B cell (primary cell): Measurements from ENCODE around the gene ATP1A4. TPM values are rescaled to one million over a fixed set of nuclear protein-coding genes. Genes with fewer than 3 reads are reported as not detected.

Experiments
- ATAC-seq: fragments of 200-7000 bp; cut with Tn5 transposase; one replicate; pipeline ENCODE4 v1.10.0; 2021; ENCODE audit warnings: low read depth, mild to moderate bottlenecking, moderate number of reproducible peaks, moderate library complexity
- CTCF ChIA-PET: fragments of 350-600 bp; sonication (Branson Sonifier 250); formaldehyde crosslinking; loops from one replicate; lab custom pipeline; 2021; ENCODE audit warnings: antibody characterized with exemption, inconsistent platforms; lab: Charles Lee
- POLR2A ChIA-PET: fragments of 350-600 bp; sonication (Branson Sonifier 250); formaldehyde crosslinking; loops from one replicate; lab custom pipeline; 2021; ENCODE audit warnings: antibody characterized with exemption; lab: Charles Lee
- DNase-seq: peaks from one replicate; pipeline ENCODE4 v3.0.0; 2013
- H2AFZ ChIP-seq: 2 replicates; pipeline ENCODE4 v1.6.1; 2012; ENCODE audit warnings: mild to moderate bottlenecking, low read depth, low read length; ENCODE audit not compliant: insufficient read depth, poor library complexity, severe bottlenecking
- H3K27ac ChIP-seq, 2 donors: 1 replicate in 1 of 2; 2 replicates in 1 of 2; pipeline ENCODE4 v1.5.1; 2012 to 2013; ENCODE audit warnings: low read length in 2 of 2, mild to moderate bottlenecking in 2 of 2, moderate library complexity in 1 of 2
- H3K27me3 ChIP-seq, 4 experiments: fragments of 200-600 bp in 1 of 4; sonication (generic) in 1 of 4; replicated peaks in 1 of 4; 1 replicate in 2 of 4; 2 replicates in 2 of 4; pipeline versions ENCODE4 v1.6.1 to v1.7.0; 2013 to 2016; ENCODE audit warnings: low read length in 3 of 4, mild to moderate bottlenecking in 2 of 4, mixed read lengths in 1 of 4, moderate library complexity in 1 of 4; ENCODE audit not compliant: insufficient read depth in 4 of 4, control insufficient read depth in 3 of 4; ENCODE audit errors: control extremely low read depth in 1 of 4
- H3K36me3 ChIP-seq, 2 experiments: replicated peaks in 1 of 2; 1 replicate in 1 of 2; 2 replicates in 1 of 2; pipeline versions ENCODE4 v1.6.1 to v1.7.1; 2013; ENCODE audit warnings: low read length in 1 of 2; ENCODE audit not compliant: insufficient read depth in 2 of 2, control insufficient read depth in 1 of 2; ENCODE audit errors: control extremely low read depth in 1 of 2, extremely low read depth in 1 of 2
- H3K4me1 ChIP-seq, 2 donors: fragments of 200-600 bp in 1 of 2; sonication (generic) in 1 of 2; 1 replicate in 1 of 2; 2 replicates in 1 of 2; pipeline versions ENCODE4 v1.5.1 to v1.6.1; 2013 to 2017; ENCODE audit warnings: low read length in 2 of 2; ENCODE audit not compliant: control insufficient read depth in 2 of 2, insufficient read depth in 2 of 2
- H3K4me2 ChIP-seq: replicated peaks from 2 replicates; pipeline ENCODE3; 2012; ENCODE audit warnings: mild to moderate bottlenecking, low read depth, low read length; ENCODE audit not compliant: poor library complexity, severe bottlenecking
- H3K4me3 ChIP-seq, 5 experiments: fragments of 200-600 bp in 1 of 5; sonication (generic) in 1 of 5; 1 replicate in 3 of 5; 2 replicates in 2 of 5; pipeline versions ENCODE4 v1.5.1 to v1.7.0; 2011 to 2016; ENCODE audit warnings: low read length in 4 of 5, mild to moderate bottlenecking in 4 of 5, low read depth in 2 of 5, control low read depth in 1 of 5, moderate library complexity in 1 of 5; ENCODE audit not compliant: insufficient read depth in 1 of 5; ENCODE audit errors: control extremely low read depth in 1 of 5, extremely low read depth in 1 of 5
- H3K79me2 ChIP-seq: fragments of 200-600 bp; sonication (generic); one replicate; pipeline ENCODE4 v1.6.0; 2016; ENCODE audit warnings: low read length; ENCODE audit not compliant: control insufficient read depth, insufficient read depth
- H3K9ac ChIP-seq: fragments of 200-600 bp; sonication (generic); 2 replicates; pipeline ENCODE4 v1.6.1; 2017; ENCODE audit warnings: mild to moderate bottlenecking, low read length, moderate library complexity
- H3K9me3 ChIP-seq, 3 donors: one replicate each; pipeline versions ENCODE4 v1.6.1 to v1.7.1; 2013; ENCODE audit warnings: low read length in 2 of 3; ENCODE audit not compliant: control insufficient read depth in 2 of 3, insufficient read depth in 1 of 3; ENCODE audit errors: control extremely low read depth in 1 of 3
- H4K20me1 ChIP-seq: 2 replicates; pipeline ENCODE4 v1.6.0; 2012; ENCODE audit warnings: mild to moderate bottlenecking, low read length; ENCODE audit not compliant: insufficient read depth, control insufficient read depth, poor library complexity, severe bottlenecking
- H3K27ac Mint-ChIP-seq: one replicate; pipeline ENCODE4 v1.8.0; 2021; ENCODE audit warnings: mixed read lengths
- H3K27me3 Mint-ChIP-seq: one replicate; pipeline ENCODE4 v1.8.0; 2021; ENCODE audit warnings: mixed read lengths
- H3K4me1 Mint-ChIP-seq: one replicate; pipeline ENCODE4 v1.8.0; 2021; ENCODE audit warnings: mixed read lengths
- H3K4me3 Mint-ChIP-seq: one replicate; pipeline ENCODE4 v1.8.0; 2021; ENCODE audit warnings: mixed read lengths
- H3K9me3 Mint-ChIP-seq: one replicate; pipeline ENCODE4 v1.8.0; 2022; ENCODE audit warnings: mixed read lengths; ENCODE audit not compliant: insufficient read depth
- EZH2 ChIP-seq: IDR thresholded peaks from 2 replicates; pipeline ENCODE4 v1.6.1; 2012; ENCODE audit warnings: borderline replicate concordance, low read depth, mild to moderate bottlenecking, moderate library complexity, low read length; ENCODE audit not compliant: insufficient read depth, poor library complexity, severe bottlenecking
- intact Hi-C: fragments of 100-400 bp; cut with micrococcal nuclease; formaldehyde crosslinking; loops from one replicate; pipeline ENCODE4 v1.10.0; 2022
- polyA plus RNA-seq: library from polyadenylated mRNA; depleted of rRNA; stranded (reverse); fragments of >200 nt; gene quantifications from 2 replicates; pipeline ENCODE4 v1.2.3, GENCODE V29; 2012
- total RNA-seq, 2 donors: library from RNA; stranded (reverse); fragments of 120-200 nt in 1 of 2; gene quantifications; 1 replicate in 1 of 2; 2 replicates in 1 of 2; pipeline versions ENCODE4 v1.2.3 to v1.2.4, GENCODE V29; 2013 to 2022
- TF ChIP-seq, protein P1 (sequence below): fragments of 200-600 bp; IDR thresholded peaks from one replicate; pipeline ENCODE4 v1.8.0; 2022; ENCODE audit warnings: antibody characterized with exemption, mild to moderate bottlenecking

The ATP1A4 gene
- total and polyA plus RNA-seq, 2 donors (not counting 1 experiment from before 2014, with no cell fraction given), result 0.12 TPM; not detected in 1

DNA sequence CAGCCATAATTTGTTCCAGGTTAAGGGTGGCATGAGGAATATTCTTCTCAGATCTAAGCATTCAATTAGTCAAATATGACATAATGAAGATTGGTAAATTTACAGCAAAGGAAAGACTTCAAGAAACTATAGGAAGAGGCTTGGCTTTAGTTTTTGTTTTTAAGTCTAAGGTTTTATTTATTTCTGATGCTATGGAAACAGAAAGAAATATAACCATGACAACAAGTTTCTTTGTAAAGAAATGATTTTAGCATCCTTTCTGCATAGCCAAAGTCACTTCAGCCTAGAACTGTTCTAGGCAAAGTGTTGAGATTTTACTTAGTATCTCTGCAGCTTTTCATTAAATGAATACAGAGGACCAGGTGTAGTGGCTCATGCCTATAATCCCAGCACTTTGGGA, 81.5 kb downstream of the ATP1A4 start:
- ChIA-PET CTCF (interaction anchor here (0.7 to 3.6 kb wide), 6 partner anchors 13 to 139 kb away, joined by 3 to 10 read pairs (median 6); partner anchors contain the start of gene CASQ1), POLR2A (no interaction called here)
- H2AFZ ChIP-seq, result no peak overlapping the region
- no peaks in the 10 kb centered on the region for H3K27me3 ChIP-seq
- peaks cover 11 to 69% of the 10 kb centered on the region in 2 experiments for H3K36me3 ChIP-seq
- intact Hi-C loops, result no loop called here
- Mint-ChIP-seq H3K27ac (no peak overlapping the region), H3K9me3 (no peaks in the 10 kb centered on the region), H3K4me3 (no peak overlapping the region), H3K27me3 (no peaks in the 10 kb centered on the region), H3K4me1 (peaks cover 11% of the 10 kb centered on the region)
- H3K4me1 ChIP-seq, result peaks cover 8 to 10% of the 10 kb centered on the region in 2 donors
- H3K4me2 ChIP-seq, result no peak overlapping the region
- no peaks in the 10 kb centered on the region for H3K79me2 ChIP-seq
- H4K20me1 ChIP-seq, result no peaks in the 10 kb centered on the region
- TF ChIP-seq EZH2, result no peak
- TF ChIP-seq, protein P1, sequence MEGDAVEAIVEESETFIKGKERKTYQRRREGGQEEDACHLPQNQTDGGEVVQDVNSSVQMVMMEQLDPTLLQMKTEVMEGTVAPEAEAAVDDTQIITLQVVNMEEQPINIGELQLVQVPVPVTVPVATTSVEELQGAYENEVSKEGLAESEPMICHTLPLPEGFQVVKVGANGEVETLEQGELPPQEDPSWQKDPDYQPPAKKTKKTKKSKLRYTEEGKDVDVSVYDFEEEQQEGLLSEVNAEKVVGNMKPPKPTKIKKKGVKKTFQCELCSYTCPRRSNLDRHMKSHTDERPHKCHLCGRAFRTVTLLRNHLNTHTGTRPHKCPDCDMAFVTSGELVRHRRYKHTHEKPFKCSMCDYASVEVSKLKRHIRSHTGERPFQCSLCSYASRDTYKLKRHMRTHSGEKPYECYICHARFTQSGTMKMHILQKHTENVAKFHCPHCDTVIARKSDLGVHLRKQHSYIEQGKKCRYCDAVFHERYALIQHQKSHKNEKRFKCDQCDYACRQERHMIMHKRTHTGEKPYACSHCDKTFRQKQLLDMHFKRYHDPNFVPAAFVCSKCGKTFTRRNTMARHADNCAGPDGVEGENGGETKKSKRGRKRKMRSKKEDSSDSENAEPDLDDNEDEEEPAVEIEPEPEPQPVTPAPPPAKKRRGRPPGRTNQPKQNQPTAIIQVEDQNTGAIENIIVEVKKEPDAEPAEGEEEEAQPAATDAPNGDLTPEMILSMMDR, result no peak
- ATAC-seq, result no peak
- no peak overlapping the region for H3K4me3 ChIP-seq
- no peak overlapping the region for H3K9ac ChIP-seq
- H3K9me3 ChIP-seq, result no peaks in the 10 kb centered on the region
- no peak overlapping the region for H3K27ac ChIP-seq
- no peak for DNase-seq

Other genes with a start within 250 kb of the ATP1A4 start
- 342 and 354 TPM in 2 replicates for gene TAGLN2, start 226.1 kb upstream of the ATP1A4 start, total RNA-seq
- gene TAGLN2, start 226.1 kb upstream of the ATP1A4 start, polyA plus RNA-seq, result 656 and 721 TPM in 2 replicates
- 0.15 and 0.37 TPM in 2 replicates for gene IGSF9, start 206.0 kb upstream of the ATP1A4 start, total RNA-seq
- gene IGSF9, start 206.0 kb upstream of the ATP1A4 start, polyA plus RNA-seq, result 0.36 and 0.89 TPM in 2 replicates
- gene SLAMF9, start 197.4 kb upstream of the ATP1A4 start, total RNA-seq, result not detected in 2 replicates
- gene SLAMF9, start 197.4 kb upstream of the ATP1A4 start, polyA plus RNA-seq, result not detected in 2 replicates
- gene PIGM, start 119.6 kb upstream of the ATP1A4 start, total RNA-seq, result 6.0 and 7.4 TPM in 2 replicates
- 1.4 TPM in 2 replicates for gene PIGM, start 119.6 kb upstream of the ATP1A4 start, polyA plus RNA-seq
- not detected in 2 replicates for gene KCNJ10, start 81.4 kb upstream of the ATP1A4 start, total RNA-seq
- not detected in 2 replicates for gene KCNJ10, start 81.4 kb upstream of the ATP1A4 start, polyA plus RNA-seq
- gene KCNJ9, start 70.1 kb upstream of the ATP1A4 start, total RNA-seq, result not detected in 2 replicates
- not detected in 2 replicates for gene KCNJ9, start 70.1 kb upstream of the ATP1A4 start, polyA plus RNA-seq
- 33.5 and 37.2 TPM in 2 replicates for gene IGSF8, start 53.0 kb upstream of the ATP1A4 start, total RNA-seq
- 45.8 and 56.0 TPM in 2 replicates for gene IGSF8, start 53.0 kb upstream of the ATP1A4 start, polyA plus RNA-seq
- gene ATP1A2, start 35.8 kb upstream of the ATP1A4 start, total RNA-seq, result not detected in 2 replicates
- gene ATP1A2, start 35.8 kb upstream of the ATP1A4 start, polyA plus RNA-seq, result not detected in 2 replicates
- not detected in 2 replicates for gene CASQ1, start 39.0 kb downstream of the ATP1A4 start, total RNA-seq
- gene CASQ1, start 39.0 kb downstream of the ATP1A4 start, polyA plus RNA-seq, result not detected in 2 replicates
- gene PEA15, start 53.8 kb downstream of the ATP1A4 start, total RNA-seq, result 76.7 and 81.7 TPM in 2 replicates
- 89.9 and 91.4 TPM in 2 replicates for gene PEA15, start 53.8 kb downstream of the ATP1A4 start, polyA plus RNA-seq
- 247 and 266 TPM in 2 replicates for gene DCAF8, start 110.9 kb downstream of the ATP1A4 start, total RNA-seq
- 194 and 250 TPM in 2 replicates for gene DCAF8, start 110.9 kb downstream of the ATP1A4 start, polyA plus RNA-seq
- gene PEX19, start 133.5 kb downstream of the ATP1A4 start, total RNA-seq, result 56.0 and 58.4 TPM in 2 replicates
- gene PEX19, start 133.5 kb downstream of the ATP1A4 start, polyA plus RNA-seq, result 17.9 and 20.3 TPM in 2 replicates
- gene COPA, start 191.6 kb downstream of the ATP1A4 start, total RNA-seq, result 168 and 180 TPM in 2 replicates
- gene COPA, start 191.6 kb downstream of the ATP1A4 start, polyA plus RNA-seq, result 37.9 and 39.1 TPM in 2 replicates
- 95.1 and 110 TPM in 2 replicates for gene NCSTN, start 191.8 kb downstream of the ATP1A4 start, total RNA-seq
- 110 and 113 TPM in 2 replicates for gene NCSTN, start 191.8 kb downstream of the ATP1A4 start, polyA plus RNA-seq
- gene NHLH1, start 215.5 kb downstream of the ATP1A4 start, total RNA-seq, result 0.39 and 0.63 TPM in 2 replicates
- gene NHLH1, start 215.5 kb downstream of the ATP1A4 start, polyA plus RNA-seq, result 0.27 and 0.39 TPM in 2 replicates
- gene VANGL2, start 249.0 kb downstream of the ATP1A4 start, total RNA-seq, result 14.4 and 14.5 TPM in 2 replicates
- 0.48 and 0.75 TPM in 2 replicates for gene VANGL2, start 249.0 kb downstream of the ATP1A4 start, polyA plus RNA-seq